IMR-90 (cell line): ENCODE results near the gene HTT-AS. TPM values are rescaled to one million over a fixed set of nuclear protein-coding genes. Genes with fewer than 3 reads are reported as not detected.

ENCODE experiments used
- ATAC-seq: fragments of 200-7000 bp; cut with Tn5 transposase; 2 replicates; pipeline ENCODE4 v1.9.1; 2020; ENCODE audit warnings: low read depth, mild to moderate bottlenecking, moderate library complexity
- BruUV-seq: library from RNA; stranded (reverse); fragments of 400-500 nt; replicated peaks from 2 replicates; lab custom pipeline; 2021; lab: Mats Ljungman, UMichigan
- CTCF ChIA-PET: fragments of 300-600 bp; formaldehyde crosslinking; extraction: SDS; loops from one replicate; lab custom pipeline; 2021; ENCODE audit warnings: antibody characterized with exemption; lab: Yijun Ruan, JAX
- POLR2A ChIA-PET: fragments of 300-600 bp; sonication (Branson Sonifier 250); formaldehyde crosslinking; loops from one replicate; lab custom pipeline; 2022; ENCODE audit warnings: antibody characterized with exemption; ENCODE audit not compliant: unreplicated experiment; lab: Charles Lee
- DNase-seq: peaks from one replicate; pipeline ENCODE4 v3.0.0; 2013
- H2AFZ ChIP-seq: replicated peaks from 2 replicates; pipeline ENCODE3; 2013; ENCODE audit warnings: low read length, mild to moderate bottlenecking; ENCODE audit not compliant: poor library complexity
- H2AK5ac ChIP-seq: 2 replicates; pipeline ENCODE4 v1.6.1; 2013; ENCODE audit warnings: low read depth, low read length, inconsistent platforms
- H2AK9ac ChIP-seq: replicated peaks from 2 replicates; pipeline ENCODE3; 2013; ENCODE audit warnings: mild to moderate bottlenecking, low read depth, low read length, moderate library complexity; ENCODE audit not compliant: poor library complexity
- H2BK120ac ChIP-seq: 2 replicates; pipeline ENCODE4 v1.6.1; 2013; ENCODE audit warnings: low read depth, low read length, inconsistent platforms
- H2BK15ac ChIP-seq: 3 replicates; pipeline ENCODE4 v1.6.1; 2013; ENCODE audit warnings: low read depth, low read length, inconsistent platforms
- H2BK20ac ChIP-seq: 2 replicates; pipeline ENCODE4 v1.6.1; 2013; ENCODE audit warnings: low read depth, mild to moderate bottlenecking, inconsistent platforms, low read length, moderate library complexity
- H2BK5ac ChIP-seq: 2 replicates; pipeline ENCODE4 v1.6.1; 2013; ENCODE audit warnings: mild to moderate bottlenecking, low read depth, low read length, inconsistent platforms; ENCODE audit not compliant: poor library complexity, severe bottlenecking
- H3K14ac ChIP-seq: replicated peaks from 2 replicates; pipeline ENCODE4 v1.6.1; 2013; ENCODE audit warnings: low read depth, low read length, inconsistent platforms
- H3K18ac ChIP-seq: 2 replicates; pipeline ENCODE4 v1.6.1; 2013; ENCODE audit warnings: low read depth, low read length, control low read depth
- H3K23ac ChIP-seq: 2 replicates; pipeline ENCODE4 v1.6.1; 2013; ENCODE audit warnings: low read depth, low read length, inconsistent platforms
- H3K27ac ChIP-seq: 2 replicates; pipeline ENCODE4 v1.5.1; 2013; ENCODE audit warnings: mild to moderate bottlenecking, control low read depth, low read length; ENCODE audit not compliant: insufficient read depth
- H3K27me3 ChIP-seq: 2 replicates; pipeline ENCODE4 v1.6.1; 2013; ENCODE audit warnings: low read length; ENCODE audit not compliant: control insufficient read depth, insufficient read depth
- H3K36me3 ChIP-seq: 2 replicates; pipeline ENCODE4 v1.6.1; 2013; ENCODE audit warnings: low read length, mixed read lengths; ENCODE audit not compliant: control insufficient read depth, insufficient read depth
- H3K4ac ChIP-seq: 2 replicates; pipeline ENCODE4 v1.6.1; 2013; ENCODE audit warnings: low read depth, low read length, inconsistent platforms
- H3K4me1 ChIP-seq: 2 replicates; pipeline ENCODE4 v1.6.1; 2013; ENCODE audit warnings: low read length, mixed read lengths; ENCODE audit not compliant: control insufficient read depth, insufficient read depth
- H3K4me2 ChIP-seq: 2 replicates; pipeline ENCODE4 v1.6.1; 2013; ENCODE audit warnings: low read depth, mild to moderate bottlenecking, control low read depth, low read length, moderate library complexity
- H3K4me3 ChIP-seq: 2 replicates; pipeline ENCODE4 v1.5.1; 2013; ENCODE audit warnings: low read depth, mild to moderate bottlenecking, control low read depth, low read length, moderate library complexity; ENCODE audit not compliant: insufficient read depth
- H3K56ac ChIP-seq: 2 replicates; pipeline ENCODE4 v1.6.1; 2013; ENCODE audit warnings: low read length, inconsistent platforms; ENCODE audit not compliant: insufficient read depth; ENCODE audit errors: extremely low read depth
- H3K79me1 ChIP-seq, 2 experiments: 2 replicates each; pipeline ENCODE4 v1.6.1; 2013; ENCODE audit warnings: low read length in 2 of 2, inconsistent platforms in 1 of 2, low read depth in 1 of 2
- H3K9ac ChIP-seq: 2 replicates; pipeline ENCODE4 v1.6.1; 2013; ENCODE audit warnings: low read depth, low read length, control low read depth
- H3K9me1 ChIP-seq: 2 replicates; pipeline ENCODE4 v1.6.1; 2013; ENCODE audit warnings: low read length, inconsistent platforms; ENCODE audit not compliant: insufficient read depth
- H3K9me3 ChIP-seq: 2 replicates; pipeline ENCODE4 v1.6.1; 2013; ENCODE audit warnings: low read length; ENCODE audit not compliant: control insufficient read depth, insufficient read depth
- H4K20me1 ChIP-seq: 2 replicates; pipeline ENCODE4 v1.6.1; 2013; ENCODE audit warnings: low read length, inconsistent platforms; ENCODE audit not compliant: insufficient read depth
- H4K5ac ChIP-seq: 2 replicates; pipeline ENCODE4 v1.6.1; 2013; ENCODE audit warnings: mild to moderate bottlenecking, low read depth, low read length, control low read depth
- H4K8ac ChIP-seq, 2 experiments: 2 replicates each; pipeline ENCODE4 v1.6.1; 2013; ENCODE audit warnings: low read depth in 2 of 2, low read length in 2 of 2, control low read depth in 1 of 2, inconsistent platforms in 1 of 2
- H4K91ac ChIP-seq: 2 replicates; pipeline ENCODE4 v1.6.1; 2013; ENCODE audit warnings: low read depth, low read length, inconsistent platforms; ENCODE audit not compliant: insufficient read depth
- CEBPB ChIP-seq: IDR thresholded peaks from 2 replicates; pipeline ENCODE4 v1.6.1; 2012; ENCODE audit warnings: low read depth, low read length, improper control_type of control experiment
- CTCF ChIP-seq: conservative IDR thresholded peaks from 2 replicates; pipeline ENCODE4 v1.5.1; 2012; ENCODE audit warnings: mild to moderate bottlenecking, low read depth, low read length, improper control_type of control experiment
- FOS ChIP-seq: fragments of 150-350 bp; IDR thresholded peaks from 2 replicates; pipeline ENCODE4 v1.6.1; 2016; ENCODE audit warnings: low read depth, low read length
- MAZ ChIP-seq: IDR thresholded peaks from 2 replicates; pipeline ENCODE4 v1.6.1; 2012; ENCODE audit warnings: low read depth, mild to moderate bottlenecking, low read length, improper control_type of control experiment, moderate library complexity, borderline replicate concordance
- MXI1 ChIP-seq: IDR thresholded peaks from 2 replicates; pipeline ENCODE4 v1.6.1; 2012; ENCODE audit warnings: low read depth, mild to moderate bottlenecking, low read length, moderate library complexity, borderline replicate concordance
- RCOR1 ChIP-seq: IDR thresholded peaks from 2 replicates; pipeline ENCODE4 v1.6.1; 2012; ENCODE audit warnings: mild to moderate bottlenecking, low read length, improper control_type of control experiment; ENCODE audit not compliant: insufficient replicate concordance
- SMC3 ChIP-seq: fragments of 150-350 bp; IDR thresholded peaks from 2 replicates; pipeline ENCODE4 v1.6.1; 2016; ENCODE audit warnings: low read depth, mild to moderate bottlenecking, antibody characterized with exemption, low read length, moderate library complexity
- USF2 ChIP-seq: fragments of 150-350 bp; IDR thresholded peaks from 2 replicates; pipeline ENCODE4 v1.6.1; 2017; ENCODE audit warnings: mild to moderate bottlenecking, antibody characterized with exemption, low read length, low read depth
- WGBS, 2 experiments: methylation state at CpG; one replicate each; pipeline versions ENCODE4 v1.1.5 to v1.1.7; 2013; ENCODE audit warnings: missing lambda C conversion rate in 2 of 2; ENCODE audit not compliant: insufficient read length in 1 of 2; ENCODE audit errors: extremely low coverage in 2 of 2; 5-methylcytosine and 5-hydroxymethylcytosine counted together
- dilution Hi-C: fragments of 300-500 bp; cut with HindIII; formaldehyde crosslinking; loops from one replicate; pipeline ENCODE4 v1.14.3; 2018; ENCODE audit warnings: low sequenced_read_pairs; ENCODE audit not compliant: unreplicated experiment
- in situ Hi-C: fragments of 300-500 bp; cut with MboI; formaldehyde crosslinking; loops from 3 replicates; pipeline ENCODE4 v1.14.3; 2019; ENCODE audit warnings: low sequenced_read_pairs, inconsistent platforms, mixed read lengths
- intact Hi-C: fragments of 100-400 bp; cut with micrococcal nuclease; formaldehyde crosslinking; loops from 2 replicates; pipeline ENCODE4 v1.10.0; 2022
- polyA plus RNA-seq, 3 experiments: library from polyadenylated mRNA; depleted of rRNA; stranded (reverse); fragments of >200 nt; gene quantifications; 2 replicates each; pipeline ENCODE4 v1.2.3, GENCODE V29; 2012; ENCODE audit warnings: low replicate concordance in 1 of 3
- total RNA-seq: library from RNA; depleted of rRNA; stranded (reverse); fragments of >200 nt; gene quantifications from 2 replicates; pipeline ENCODE4 v1.2.3, GENCODE V29; 2012

The HTT-AS gene
- total and polyA plus RNA-seq, 2 of the 4 experiments (the other 2 are of a cell fraction) = not detected

- WGBS, 2 experiments = 87% methylated on average over 8 of the region's 21 CpGs; no CpG with 5 or more reads in 1 of the 2 experiments
- no peak overlapping the region for H4K8ac ChIP-seq
- H2BK20ac ChIP-seq = no peak overlapping the region
- no peak overlapping the region for H2AFZ ChIP-seq
- no peak overlapping the region for H3K4me3 ChIP-seq
- peaks cover 31% of the 10 kb centered on the region for H3K27me3 ChIP-seq
- no peak overlapping the region for H3K27ac ChIP-seq
- H4K5ac ChIP-seq = no peak overlapping the region
- BruUV-seq = no TSS peak
- ATAC-seq (no peak), DNase-seq (no peak)
- H3K9ac ChIP-seq = no peak overlapping the region
- no peak overlapping the region for H3K4me2 ChIP-seq
- intact Hi-C loops (loop anchor here (5.0 kb wide), 1 partner anchor 274 kb away; no protein-coding TSS in a partner anchor), in situ Hi-C loops (loop anchor here (25.0 kb wide), 1 partner anchor 274 kb away; the partner anchor contains the start of gene TNIP2), dilution Hi-C loops (no loop called here)
- H3K18ac ChIP-seq = no peak overlapping the region
- no peak overlapping the region for H3K56ac ChIP-seq
- no peaks in the 10 kb centered on the region for H3K9me1 ChIP-seq
- H3K14ac ChIP-seq = no peak overlapping the region
- CTCF ChIA-PET = interaction anchor here (0.7 to 1.8 kb wide), 3 partner anchors 16 to 82 kb away, joined by 3 to 9 read pairs (median 3); no protein-coding TSS in a partner anchor
- H2BK5ac ChIP-seq = no peak overlapping the region
- TF ChIP-seq MAZ = no peak
- TF ChIP-seq CTCF = no peak
- no peak for TF ChIP-seq USF2
- TF ChIP-seq SMC3 = no peak
- no peak for TF ChIP-seq FOS
- no peak for TF ChIP-seq RCOR1
- TF ChIP-seq MXI1 = no peak
- TF ChIP-seq CEBPB = no peak
- H3K23ac ChIP-seq = no peak overlapping the region
- H3K79me1 ChIP-seq = no peaks in the 10 kb centered on the region
- no peak overlapping the region for H3K4ac ChIP-seq
- H4K20me1 ChIP-seq = no peaks in the 10 kb centered on the region
- no peak overlapping the region for H2BK15ac ChIP-seq
- no peaks in the 10 kb centered on the region; the same call in 1 of the 2 replicates for H3K4me1 ChIP-seq
- no peak overlapping the region for H2BK120ac ChIP-seq
- H2AK9ac ChIP-seq = no peak overlapping the region
- H3K36me3 ChIP-seq = no peaks in the 10 kb centered on the region
- POLR2A ChIA-PET = no interaction called here
- no peak overlapping the region for H2AK5ac ChIP-seq
- no peaks in the 10 kb centered on the region for H3K9me3 ChIP-seq
- no peak overlapping the region for H4K91ac ChIP-seq
Observed at GRCh38 chr4:3036131-3036952, 38.0 kb downstream of the HTT-AS start.
